Right atrium auricular region (tissue), 2 donors: ENCODE measurements around the gene SNAP47. TPM values are rescaled to one million over a fixed set of nuclear protein-coding genes. Genes with fewer than 3 reads are reported as not detected.
A peak's percentile ranks its signal among the peaks of the same experiment; 100 is the strongest.

ENCODE experiments used
- DNase-seq: peaks from one replicate; pipeline ENCODE4 v3.0.0-alpha.2; 2019; ENCODE audit warnings: low spot score
- H3K27ac ChIP-seq, 2 donors: fragments of 200-600 bp; sonication (generic); 1 replicate in 1 of 2; 2 replicates in 1 of 2; pipeline ENCODE4 v1.5.1; 2016 to 2019
- H3K27me3 ChIP-seq, 2 donors: fragments of 200-600 bp; sonication (generic); one replicate each; pipeline versions ENCODE4 v1.5.1 to v1.6.0; 2017 to 2019
- H3K36me3 ChIP-seq: fragments of 200-600 bp; sonication (generic); one replicate; pipeline ENCODE4 v1.5.1; 2016
- H3K4me1 ChIP-seq, 2 donors: fragments of 200-600 bp; sonication (generic); one replicate each; pipeline versions ENCODE4 v1.5.1 to v1.6.0; 2017 to 2019
- H3K4me3 ChIP-seq, 2 donors: fragments of 200-600 bp; sonication (generic); 1 replicate in 1 of 2; 2 replicates in 1 of 2; pipeline ENCODE4 v1.5.1; 2017 to 2019; ENCODE audit warnings: mild to moderate bottlenecking in 1 of 2, moderate library complexity in 1 of 2
- H3K9me3 ChIP-seq, 2 donors: fragments of 200-600 bp; sonication (generic); one replicate each; pipeline ENCODE4 v1.5.1; 2019
- total RNA-seq, 2 donors: library from RNA; depleted of rRNA; stranded (reverse); fragments of >200 nt; gene quantifications; one replicate each; pipeline ENCODE4 v1.1.0, GENCODE V29; 2016
- TF ChIP-seq, protein P1 (sequence below), 2 donors: fragments of 200-600 bp; sonication (generic); IDR thresholded peaks; one replicate each; pipeline ENCODE4 v1.5.1; 2019; ENCODE audit warnings: antibody characterized with exemption in 2 of 2

Gene SNAP47
- total RNA-seq, 2 donors from 2014 or later: 39.1 to 102 TPM

DNA sequence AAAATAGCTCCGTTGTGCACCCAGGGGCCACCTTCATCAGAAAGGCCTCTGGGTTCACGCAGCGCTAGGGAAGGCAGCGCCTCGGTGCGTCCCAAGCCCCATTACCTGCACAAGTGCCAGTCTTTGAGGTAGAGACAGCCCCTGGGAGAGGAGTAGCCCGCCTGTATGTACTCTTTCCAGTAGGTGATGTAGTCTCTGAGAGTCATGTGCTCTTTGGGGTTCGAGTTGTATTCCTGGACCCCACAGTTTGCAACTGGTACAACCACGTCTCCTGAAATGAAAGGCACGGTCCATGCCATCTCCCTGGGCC, 734 bp upstream of the SNAP47 start:
- H3K27ac ChIP-seq: peak overlapping the region; percentile 92 to 95
- DNase-seq: no peak
- H3K36me3 ChIP-seq: peaks cover 19% of the 10 kb centered on the region
- TF ChIP-seq, protein P1, sequence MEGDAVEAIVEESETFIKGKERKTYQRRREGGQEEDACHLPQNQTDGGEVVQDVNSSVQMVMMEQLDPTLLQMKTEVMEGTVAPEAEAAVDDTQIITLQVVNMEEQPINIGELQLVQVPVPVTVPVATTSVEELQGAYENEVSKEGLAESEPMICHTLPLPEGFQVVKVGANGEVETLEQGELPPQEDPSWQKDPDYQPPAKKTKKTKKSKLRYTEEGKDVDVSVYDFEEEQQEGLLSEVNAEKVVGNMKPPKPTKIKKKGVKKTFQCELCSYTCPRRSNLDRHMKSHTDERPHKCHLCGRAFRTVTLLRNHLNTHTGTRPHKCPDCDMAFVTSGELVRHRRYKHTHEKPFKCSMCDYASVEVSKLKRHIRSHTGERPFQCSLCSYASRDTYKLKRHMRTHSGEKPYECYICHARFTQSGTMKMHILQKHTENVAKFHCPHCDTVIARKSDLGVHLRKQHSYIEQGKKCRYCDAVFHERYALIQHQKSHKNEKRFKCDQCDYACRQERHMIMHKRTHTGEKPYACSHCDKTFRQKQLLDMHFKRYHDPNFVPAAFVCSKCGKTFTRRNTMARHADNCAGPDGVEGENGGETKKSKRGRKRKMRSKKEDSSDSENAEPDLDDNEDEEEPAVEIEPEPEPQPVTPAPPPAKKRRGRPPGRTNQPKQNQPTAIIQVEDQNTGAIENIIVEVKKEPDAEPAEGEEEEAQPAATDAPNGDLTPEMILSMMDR (IDR thresholded peaks at IDR 0.05): no peak
- no peaks in the 10 kb centered on the region for H3K27me3 ChIP-seq
- H3K4me3 ChIP-seq: peak overlapping the region; percentile 97 to 99
- no peaks in the 10 kb centered on the region for H3K9me3 ChIP-seq
- peaks cover 0 to 43% of the 10 kb centered on the region in 2 donors for H3K4me1 ChIP-seq

DNA sequence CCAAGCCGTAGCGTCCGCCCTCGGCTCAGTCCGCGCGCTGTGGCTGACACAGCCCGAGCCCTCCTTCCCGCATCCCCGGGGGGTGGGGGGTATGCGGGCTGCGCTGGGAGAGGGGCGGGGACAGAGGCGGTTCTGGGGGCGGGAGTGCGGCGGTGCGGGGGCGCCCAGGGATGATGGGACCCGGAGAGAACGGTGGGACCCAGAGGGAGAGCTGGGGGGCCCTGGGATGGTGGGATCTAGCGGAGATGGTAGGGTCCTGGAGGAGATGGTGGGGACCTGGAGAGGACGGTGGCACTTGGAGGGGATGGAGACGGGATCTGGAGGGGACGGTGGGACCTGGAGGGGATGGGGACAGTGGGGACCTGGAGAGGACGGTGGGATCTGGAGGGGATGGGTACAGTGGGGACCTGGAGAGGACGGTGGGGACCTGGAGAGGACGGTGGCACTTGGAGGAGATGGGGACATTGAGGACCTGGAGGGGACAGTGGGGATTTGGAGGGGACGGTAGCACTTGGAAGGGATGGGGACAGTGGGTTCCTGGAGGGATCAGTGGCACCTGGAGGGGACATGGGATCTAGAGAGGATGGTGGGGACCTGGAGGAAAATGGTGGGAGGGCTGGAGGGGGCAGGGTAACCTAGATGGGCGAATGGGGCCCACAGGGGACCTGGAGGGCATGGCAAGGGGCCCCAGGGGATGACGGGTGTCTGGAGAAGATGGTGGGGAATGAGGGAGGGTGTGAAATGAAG, 477 bp downstream of the SNAP47 start:
- Histone ChIP-seq H3K36me3 (peaks cover 19% of the 10 kb centered on the region), H3K4me1 (peaks cover 0 to 32% of the 10 kb centered on the region in 2 donors), H3K27ac (peak overlapping the region; percentile 92 to 95), H3K27me3 (no peaks in the 10 kb centered on the region), H3K9me3 (no peaks in the 10 kb centered on the region), H3K4me3 (peak overlapping the region; percentile 97 to 99)
- TF ChIP-seq, protein P1 (IDR thresholded peaks at IDR 0.05): no peak
- DNase-seq: no peak

DNA sequence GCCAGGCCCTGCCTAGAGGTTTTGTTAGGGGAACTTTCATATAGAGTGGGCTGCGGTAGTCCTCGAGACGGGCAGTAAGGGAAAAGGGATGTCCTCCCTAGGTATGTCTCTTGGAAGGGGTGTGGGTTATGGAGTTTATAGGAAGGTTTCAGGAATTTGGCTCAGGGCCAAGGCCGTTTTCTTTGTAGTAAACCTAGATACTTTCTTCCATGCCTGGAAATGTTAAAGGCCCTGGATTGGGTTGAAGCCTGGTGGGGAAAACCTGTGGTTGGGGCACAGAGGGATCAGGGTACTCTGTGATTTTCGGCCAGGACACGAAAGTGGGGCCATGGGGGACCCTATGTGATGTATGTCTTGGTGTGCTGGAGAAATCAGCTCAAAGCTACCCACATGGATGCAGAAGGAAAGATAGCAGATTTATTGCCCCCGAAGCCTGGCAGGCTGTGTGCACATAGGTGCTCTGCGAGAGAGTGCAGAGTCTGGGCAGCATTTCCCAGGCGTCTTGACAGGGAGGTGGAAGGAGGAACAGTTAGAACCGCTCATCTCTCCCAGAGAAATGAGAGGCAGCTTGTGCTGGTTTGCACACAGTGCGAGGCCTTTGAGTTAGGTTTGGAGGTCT, 1.7 kb downstream of the SNAP47 start:
- Histone ChIP-seq H3K9me3 (no peaks in the 10 kb centered on the region), H3K27me3 (no peaks in the 10 kb centered on the region), H3K27ac (no peak overlapping the region), H3K4me3 (no peak overlapping the region), H3K4me1 (peaks cover 0 to 38% of the 10 kb centered on the region in 2 donors), H3K36me3 (peaks cover 16% of the 10 kb centered on the region)
- DNase-seq: no peak
- TF ChIP-seq, protein P1 (IDR thresholded peaks at IDR 0.05): no peak

DNA sequence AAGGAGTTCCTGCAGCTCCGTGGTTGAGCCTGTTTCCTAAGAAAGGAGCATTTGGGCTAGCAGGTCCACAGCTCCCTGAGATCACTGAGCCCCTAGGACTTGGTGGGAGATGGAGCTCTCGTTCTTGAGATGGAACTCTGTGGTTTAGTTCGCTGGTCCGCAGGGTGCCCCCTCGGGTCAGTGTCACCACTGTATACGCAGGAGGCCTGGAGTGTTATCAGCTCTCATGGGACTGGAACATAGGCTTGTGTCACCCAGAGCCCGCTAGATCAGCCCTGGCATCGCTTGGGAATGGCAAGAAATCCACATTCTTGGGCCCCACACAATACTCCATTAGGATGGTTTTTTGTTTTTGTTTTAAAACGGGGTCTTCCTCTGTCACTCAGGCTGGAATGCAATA, 3.6 kb downstream of the SNAP47 start:
- Histone ChIP-seq H3K27ac (no peak overlapping the region), H3K36me3 (no peaks in the 10 kb centered on the region), H3K27me3 (no peaks in the 10 kb centered on the region), H3K9me3 (no peaks in the 10 kb centered on the region), H3K4me3 (no peak overlapping the region), H3K4me1 (peaks cover 0 to 34% of the 10 kb centered on the region in 2 donors)
- TF ChIP-seq, protein P1 (IDR thresholded peaks at IDR 0.05): no peak
- DNase-seq: no peak

DNA sequence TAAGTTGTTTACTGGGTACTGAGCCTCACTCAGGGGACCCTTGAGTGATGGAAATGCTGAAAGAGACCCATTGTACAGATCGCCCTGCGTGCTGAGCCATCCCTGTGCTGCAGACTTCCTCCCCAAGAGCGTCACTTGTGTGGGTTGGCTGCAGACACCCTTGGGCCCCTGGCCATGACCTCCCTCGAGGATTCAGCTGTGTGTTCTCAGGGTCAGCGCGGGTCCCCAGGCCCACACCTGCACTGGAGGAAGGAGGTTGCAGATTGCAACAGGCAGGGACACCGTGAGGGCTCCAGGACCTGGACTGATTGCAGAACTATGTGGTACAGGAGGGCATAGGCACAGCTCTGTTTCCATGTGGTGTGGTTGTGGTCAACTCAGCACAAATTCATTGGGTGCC, 4.4 kb downstream of the SNAP47 start:
- H3K27ac ChIP-seq: no peak overlapping the region
- H3K4me1 ChIP-seq: peaks cover 0 to 26% of the 10 kb centered on the region in 2 donors
- TF ChIP-seq, protein P1 (IDR thresholded peaks at IDR 0.05): no peak
- H3K27me3 ChIP-seq: no peaks in the 10 kb centered on the region
- DNase-seq: no peak
- no peaks in the 10 kb centered on the region for H3K9me3 ChIP-seq
- no peak overlapping the region for H3K4me3 ChIP-seq
- H3K36me3 ChIP-seq: no peaks in the 10 kb centered on the region
